HG02610 (cell line): ENCODE measurements around the gene GJA5.

Source experiments
- ATAC-seq: cut with Tn5 transposase; IDR thresholded peaks from one replicate; pipeline ENCODE4 v1.9.1; 2021; ENCODE audit warnings: mild to moderate bottlenecking, moderate library complexity; ENCODE audit not compliant: unreplicated experiment

GJA5 gene

DNA sequence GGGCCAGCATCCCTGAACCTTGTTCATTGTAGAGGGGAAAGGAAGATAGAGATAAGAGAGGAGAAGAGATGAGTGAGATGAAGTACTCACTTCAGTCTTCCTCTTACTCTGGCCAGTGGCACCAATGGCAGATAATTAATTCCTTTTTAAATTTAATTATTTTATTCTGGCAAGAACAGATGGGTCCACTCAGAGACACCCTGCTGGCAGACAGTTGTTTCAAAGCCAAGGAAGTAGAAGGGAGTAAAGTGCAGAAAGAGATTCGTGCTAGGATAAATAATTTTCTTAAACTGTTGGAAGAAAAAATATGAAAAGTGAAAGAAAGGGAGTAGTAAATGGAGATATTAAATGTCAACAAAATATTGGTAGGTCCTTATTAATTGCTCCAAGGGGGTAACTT is 7.7 kb upstream of the GJA5 start:
- no peak for ATAC-seq

- no peak for ATAC-seq
Measured at GRCh38 chr1:147762233-147763024, 2.0 kb upstream of the GJA5 start.

DNA sequence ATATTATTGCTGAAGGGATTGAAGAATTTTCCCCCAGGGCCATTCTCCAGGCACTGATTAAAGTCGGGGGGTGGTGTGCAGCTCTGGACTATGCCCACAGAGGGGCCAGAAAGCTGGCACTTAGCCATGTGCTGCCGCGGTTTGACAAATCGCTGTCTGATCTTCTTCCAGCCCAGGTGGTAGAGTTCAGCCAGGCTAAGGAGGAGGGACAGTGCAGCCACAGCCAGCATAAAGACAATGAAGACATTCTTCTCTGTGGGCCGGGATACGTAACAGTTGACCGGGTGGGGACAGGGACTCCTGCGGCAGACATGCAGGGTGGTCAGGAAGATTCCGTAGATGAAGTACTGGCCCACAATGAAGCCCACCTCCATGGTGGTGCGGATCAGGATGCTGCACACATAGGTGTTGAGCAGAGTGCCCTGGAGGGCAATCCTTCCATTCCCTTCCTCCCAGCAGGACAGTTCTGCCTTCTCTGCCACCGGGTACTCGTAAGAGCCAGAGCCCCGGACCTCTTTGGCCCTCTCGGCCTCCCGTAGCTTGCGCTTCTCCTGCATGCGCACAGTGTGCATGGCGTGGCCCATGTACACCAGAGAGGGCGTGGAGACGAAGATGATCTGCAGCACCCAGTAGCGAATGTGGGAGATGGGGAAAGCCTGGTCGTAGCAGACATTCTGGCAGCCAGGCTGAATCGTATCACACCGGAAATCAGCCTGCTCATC is 1.9 kb downstream of the GJA5 start:
- ATAC-seq: no peak

GRCh38 chr1:147757015-147757990 is 3.1 kb downstream of the GJA5 start:
- no peak for ATAC-seq

GRCh38 chr1:147756341-147756740 is 4.1 kb downstream of the GJA5 start:
- ATAC-seq: no peak

GRCh38 chr1:147754661-147755060 is 5.7 kb downstream of the GJA5 start:
- no peak for ATAC-seq

DNA sequence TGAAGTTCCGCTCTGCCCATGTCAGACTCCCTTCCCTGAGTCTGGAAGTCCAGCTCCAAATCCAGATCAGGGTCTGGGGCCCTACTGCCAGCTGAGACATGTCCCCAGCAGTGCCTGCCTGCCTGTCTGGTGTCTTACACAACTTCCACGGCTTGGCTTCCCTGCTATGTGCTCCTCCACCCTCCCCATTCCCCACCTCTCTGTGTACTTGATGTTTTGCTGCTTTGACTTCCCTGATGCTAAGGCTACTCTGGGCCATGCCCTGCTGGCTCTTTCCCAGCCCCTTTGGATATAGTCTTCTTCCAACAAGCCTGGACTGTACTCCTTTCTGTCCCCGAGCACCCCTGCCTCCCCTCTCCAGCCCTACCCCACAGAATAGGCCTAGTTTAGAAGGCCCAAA is 7.3 kb downstream of the GJA5 start:
- no peak for ATAC-seq

- ATAC-seq: no peak
Measured at GRCh38 chr1:147752511-147752910, 7.9 kb downstream of the GJA5 start.

GRCh38 chr1:147751346-147751745 is 9.1 kb downstream of the GJA5 start:
- ATAC-seq: no peak

- no peak for ATAC-seq
Measured at GRCh38 chr1:147750618-147751217, 9.7 kb downstream of the GJA5 start.

- ATAC-seq: no peak
Measured at GRCh38 chr1:147749792-147750191, 10.6 kb downstream of the GJA5 start.

DNA sequence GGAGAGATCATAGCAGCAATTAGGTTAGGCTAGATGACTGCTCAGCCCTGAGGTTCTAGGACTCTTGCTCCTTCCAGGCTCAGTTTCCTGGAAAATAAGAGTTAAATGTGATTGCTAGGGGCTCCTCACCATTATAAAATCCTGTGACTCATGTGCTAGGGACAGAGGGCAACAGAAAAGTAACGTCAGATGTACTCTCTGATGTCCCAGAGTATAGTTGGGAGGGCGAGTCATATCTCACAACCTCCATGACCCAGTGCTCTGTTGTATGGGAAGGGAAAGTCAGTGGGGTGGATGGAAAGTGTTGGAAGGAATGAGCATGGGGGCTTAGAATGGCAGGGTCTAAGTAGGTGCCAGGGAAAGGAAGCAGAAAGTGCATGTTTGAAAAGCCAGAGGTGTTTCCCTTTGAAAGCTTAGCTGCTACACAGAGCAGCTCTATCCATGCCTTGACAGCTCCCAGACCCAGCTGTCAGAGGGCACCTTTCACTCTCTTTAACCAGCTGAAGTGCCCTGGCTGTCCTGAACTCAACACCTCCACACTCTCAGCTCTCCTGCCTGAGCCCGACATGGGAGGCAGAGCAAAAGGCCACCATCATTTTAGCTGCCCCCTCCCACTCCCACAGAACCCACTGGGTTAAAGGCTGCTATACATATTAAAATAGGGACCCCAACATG is 11.6 kb downstream of the GJA5 start:
- ATAC-seq: no peak

DNA sequence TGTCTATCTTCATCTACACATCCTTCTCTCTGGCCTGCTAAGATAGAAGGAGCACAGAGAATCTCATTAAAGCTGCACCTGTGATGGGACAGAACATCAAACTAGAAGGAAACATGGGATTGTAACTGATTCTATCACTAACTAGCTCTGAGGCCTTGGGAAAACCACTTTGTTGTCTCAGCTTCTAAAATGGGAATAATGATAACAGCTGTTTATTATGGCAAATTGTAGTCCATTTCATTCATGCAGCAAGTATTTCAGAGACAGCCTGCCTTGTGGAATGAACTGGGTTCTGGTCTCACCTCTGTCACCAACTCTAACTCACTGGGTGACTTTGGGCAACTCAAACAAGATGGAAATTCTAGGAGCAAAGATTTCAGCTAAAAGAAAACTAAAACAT is 12.4 kb downstream of the GJA5 start:
- no peak for ATAC-seq

- no peak for ATAC-seq
Measured at GRCh38 chr1:147745271-147745670, 15.1 kb downstream of the GJA5 start.

- ATAC-seq: no peak
Measured at GRCh38 chr1:147741065-147741464, 19.3 kb downstream of the GJA5 start.

GRCh38 chr1:147740391-147740790 is 20.0 kb downstream of the GJA5 start:
- no peak for ATAC-seq

GRCh38 chr1:147738739-147739476 is 21.5 kb downstream of the GJA5 start:
- ATAC-seq: no peak

- no peak for ATAC-seq
Measured at GRCh38 chr1:147738129-147738528, 22.3 kb downstream of the GJA5 start.

GRCh38 chr1:147736883-147737282 is 23.5 kb downstream of the GJA5 start:
- ATAC-seq: no peak

DNA sequence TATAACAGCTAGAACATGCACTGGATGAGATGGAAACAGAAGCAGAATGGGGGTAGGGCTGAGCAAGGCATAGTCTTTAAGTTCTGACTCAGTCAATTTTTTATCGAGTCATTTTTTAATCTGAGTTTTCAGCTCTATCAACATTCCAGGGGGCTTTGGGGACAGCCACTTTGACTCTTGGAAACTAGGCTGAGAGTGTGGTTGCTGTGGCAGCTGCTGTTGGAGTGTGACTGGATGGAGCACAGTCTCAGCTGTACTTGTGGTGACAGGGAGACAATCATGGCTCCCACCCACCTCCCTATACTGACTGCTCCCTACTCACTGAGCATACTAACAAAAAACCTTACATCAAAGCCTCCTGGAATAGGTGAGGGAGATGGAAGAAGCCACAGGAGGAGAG is 25.0 kb downstream of the GJA5 start:
- no peak for ATAC-seq
